Measurements from ENCODE around the gene DBN1.

DBN1 gene

DNA sequence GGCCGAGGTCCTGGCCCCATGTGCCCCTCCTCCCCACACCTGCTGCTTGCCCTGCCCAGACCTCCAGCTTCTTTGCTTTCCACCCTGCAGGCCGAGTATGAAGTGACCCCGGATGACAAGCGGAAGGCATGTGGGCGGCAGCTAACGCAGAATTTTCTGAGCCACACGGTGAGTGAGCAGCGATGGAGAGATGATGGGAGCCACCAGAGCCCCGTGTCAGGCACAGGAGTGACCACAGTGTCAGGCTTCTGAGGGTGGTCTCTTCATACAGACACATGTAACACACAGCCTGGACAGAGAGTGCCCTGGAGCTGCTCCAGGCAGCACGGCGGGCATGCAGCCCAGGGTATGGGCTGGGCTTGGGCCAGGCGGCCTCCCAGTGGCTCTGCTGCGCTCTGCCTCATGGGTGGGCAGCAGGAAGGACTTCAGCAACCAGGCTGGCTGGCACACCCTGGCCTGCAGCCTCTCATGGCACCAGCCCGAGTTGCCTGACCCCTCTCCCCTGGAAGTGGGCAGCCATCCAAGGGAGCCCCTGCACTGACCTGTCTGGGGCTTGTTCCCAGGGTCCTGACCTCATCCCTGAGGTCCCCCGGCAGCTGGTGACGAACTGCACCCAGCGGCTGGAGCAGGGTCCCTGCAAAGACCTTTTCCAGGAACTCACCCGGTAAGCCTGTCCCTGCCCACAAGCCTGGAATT is 41.1 kb downstream of the DBN1 start:
- DNase-seq (peak; percentile 71), ATAC-seq (peak; percentile 3)
- Mint-ChIP-seq H3K4me3 (peak overlapping the region; percentile 91), H3K9me3 (no peaks in the 10 kb centered on the region), H3K36me3 (ENCODE audit: low read depth) (peaks cover 51% of the 10 kb centered on the region), H3K27me3 (no peaks in the 10 kb centered on the region), H3K27ac (peak overlapping the region; percentile 87), H3K4me1 (peaks cover 88% of the 10 kb centered on the region)

DNA sequence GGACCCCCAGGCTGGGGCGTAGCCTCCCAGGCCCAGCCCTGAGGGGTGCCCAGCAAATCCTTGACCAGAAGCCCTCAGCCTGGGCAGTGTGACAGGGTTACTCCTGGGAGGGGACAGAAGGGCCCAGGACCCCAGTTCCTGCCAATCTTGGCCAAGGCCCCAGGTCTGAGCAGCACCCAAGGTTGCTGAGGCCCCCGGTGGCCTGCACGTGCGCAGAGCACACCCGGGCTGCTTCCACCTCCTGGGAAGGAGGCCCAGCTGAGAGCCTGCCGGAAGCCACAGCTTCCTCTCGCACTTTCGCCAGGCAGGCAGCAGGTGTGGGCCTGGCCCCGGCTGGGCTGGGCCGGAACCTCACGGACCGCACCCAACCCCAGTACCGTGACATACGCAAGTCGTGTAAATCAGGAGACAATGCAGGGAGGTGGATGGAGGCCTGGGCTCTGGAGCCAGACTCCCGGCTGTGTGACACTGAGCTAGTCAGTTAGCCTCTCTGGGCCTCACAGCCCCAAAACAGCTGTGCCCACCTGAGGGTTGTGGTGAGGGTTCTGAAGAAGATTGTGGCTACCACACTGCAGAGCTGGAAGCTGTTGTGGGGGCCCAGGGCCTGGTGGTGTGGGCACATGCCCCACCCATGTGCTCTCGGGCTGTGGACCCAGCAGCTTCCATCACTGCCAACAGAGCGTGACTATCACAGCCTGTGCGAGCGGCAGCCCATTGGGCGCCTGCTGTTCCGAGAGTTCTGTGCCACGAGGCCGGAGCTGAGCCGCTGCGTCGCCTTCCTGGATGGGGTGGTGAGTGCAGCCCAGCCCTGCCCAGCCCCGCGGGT is 41.9 kb downstream of the DBN1 start:
- peaks cover 83% of the 10 kb centered on the region for H3K4me1 Mint-ChIP-seq
- H3K27me3 Mint-ChIP-seq, result no peaks in the 10 kb centered on the region
- ATAC-seq (peak; percentile 56), DNase-seq (peak; percentile 80)
- peak overlapping the region; percentile 87 for H3K27ac Mint-ChIP-seq
- H3K36me3 Mint-ChIP-seq (ENCODE audit: low read depth), result peaks cover 47% of the 10 kb centered on the region
- H3K9me3 Mint-ChIP-seq, result no peaks in the 10 kb centered on the region
- peak overlapping the region; percentile 91 for H3K4me3 Mint-ChIP-seq

GRCh38 chr5:177430972-177431316 is 42.5 kb downstream of the DBN1 start:
- Mint-ChIP-seq H3K4me3 (peak overlapping the region; percentile 91), H3K36me3 (ENCODE audit: low read depth) (peaks cover 46% of the 10 kb centered on the region), H3K27ac (peak overlapping the region; percentile 87), H3K27me3 (peaks cover 3% of the 10 kb centered on the region), H3K9me3 (no peaks in the 10 kb centered on the region), H3K4me1 (peaks cover 85% of the 10 kb centered on the region)
- DNase-seq (no peak), ATAC-seq (no peak)

- peaks cover 3% of the 10 kb centered on the region for H3K27me3 Mint-ChIP-seq
- peak overlapping the region; percentile 91 for H3K4me3 Mint-ChIP-seq
- no peaks in the 10 kb centered on the region for H3K9me3 Mint-ChIP-seq
- H3K4me1 Mint-ChIP-seq, result peaks cover 84% of the 10 kb centered on the region
- no peak for DNase-seq
- ATAC-seq, result no peak
- peak overlapping the region; percentile 87 for H3K27ac Mint-ChIP-seq
- peaks cover 42% of the 10 kb centered on the region for H3K36me3 Mint-ChIP-seq (ENCODE audit: low read depth)
Measured at GRCh38 chr5:177430140-177430951, 43.1 kb downstream of the DBN1 start.

DNA sequence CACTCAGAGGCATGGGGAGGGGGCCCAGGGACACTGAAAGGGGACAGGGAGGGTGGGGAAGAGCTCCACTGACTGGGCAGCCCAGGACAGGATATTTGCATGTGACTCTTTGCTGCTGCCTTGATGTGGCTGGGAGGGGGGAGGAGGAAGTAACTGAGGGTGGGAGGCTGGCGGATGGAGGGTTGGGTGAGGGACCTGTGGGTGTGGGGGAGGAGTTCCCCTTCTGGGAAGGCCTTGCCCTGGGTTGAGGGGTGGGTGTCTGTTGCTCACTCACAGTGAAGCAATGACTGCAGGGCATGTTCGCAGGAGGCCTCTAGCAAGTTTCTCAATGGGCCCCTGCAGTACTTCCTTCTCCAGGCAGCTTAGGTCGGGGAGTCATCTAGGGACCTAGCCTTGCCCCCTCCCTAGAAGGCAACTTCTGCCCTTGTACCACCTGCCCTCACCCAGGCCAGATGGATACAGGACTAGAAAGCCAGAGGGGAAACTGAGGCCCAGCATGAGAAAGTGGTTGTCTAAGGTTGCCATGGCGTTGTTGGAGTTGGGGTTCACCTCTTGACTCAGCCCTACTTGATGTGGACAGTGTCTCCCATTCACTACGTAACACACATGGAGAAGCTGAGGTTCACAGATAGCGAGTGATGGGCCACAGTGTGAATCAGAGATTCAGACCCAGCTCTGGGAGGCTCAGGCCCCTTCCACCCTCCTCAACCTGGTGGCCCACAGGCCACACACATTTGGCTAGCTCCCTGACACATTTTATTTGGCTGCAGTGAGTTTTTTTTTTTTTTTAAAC is 44.0 kb downstream of the DBN1 start:
- peak overlapping the region; percentile 91 for H3K4me3 Mint-ChIP-seq
- peak; percentile 33 for ATAC-seq

GRCh38 chr5:177428574-177429217 is 44.7 kb downstream of the DBN1 start:
- Mint-ChIP-seq H3K36me3 (ENCODE audit: low read depth) (peaks cover 35% of the 10 kb centered on the region), H3K4me3 (peak overlapping the region; percentile 91), H3K4me1 (peaks cover 74% of the 10 kb centered on the region), H3K27me3 (peaks cover 3% of the 10 kb centered on the region), H3K27ac (peak overlapping the region; percentile 87), H3K9me3 (no peaks in the 10 kb centered on the region)
- ATAC-seq (no peak), DNase-seq (no peak)

More for the DNA sequence above, 44.0 kb downstream of the DBN1 start:
- H3K36me3 Mint-ChIP-seq (ENCODE audit: low read depth), result peaks cover 40% of the 10 kb centered on the region
- H3K4me1 Mint-ChIP-seq, result peaks cover 82% of the 10 kb centered on the region
- no peaks in the 10 kb centered on the region for H3K9me3 Mint-ChIP-seq
- peak overlapping the region; percentile 87 for H3K27ac Mint-ChIP-seq
- H3K27me3 Mint-ChIP-seq, result peaks cover 3% of the 10 kb centered on the region
- DNase-seq, result peak; percentile 89

DNA sequence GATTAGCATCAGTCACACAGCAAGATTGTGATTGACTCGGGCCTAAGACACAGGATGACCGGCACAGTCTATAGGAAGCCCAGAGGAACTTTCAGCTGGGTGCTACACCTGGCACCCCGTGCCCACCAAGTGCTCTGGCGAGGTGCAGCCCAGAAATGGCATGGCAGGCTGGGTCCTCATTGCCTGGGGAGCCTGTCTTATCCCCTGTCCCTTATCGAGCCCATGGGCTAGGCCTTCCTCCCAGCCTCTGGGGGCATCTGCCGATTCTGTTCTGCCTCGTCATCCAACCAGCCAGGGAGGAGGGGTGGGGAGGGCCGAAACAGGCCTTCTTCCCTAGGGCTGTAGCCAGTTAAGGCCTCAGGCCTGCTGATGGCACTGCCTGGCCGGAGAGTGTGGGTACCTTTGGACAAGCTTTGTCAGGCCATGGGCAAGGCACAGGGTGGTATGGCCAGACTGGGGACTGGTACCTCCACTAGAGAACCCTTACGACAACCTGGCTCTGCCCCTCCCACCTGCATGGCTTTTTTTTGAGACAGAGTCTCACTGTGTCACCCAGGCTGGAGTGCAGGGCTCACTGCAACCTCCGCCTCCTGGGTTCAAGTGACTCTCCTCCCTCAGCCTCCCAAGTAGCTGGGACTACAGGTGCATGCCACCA is 45.4 kb downstream of the DBN1 start:
- H3K36me3 Mint-ChIP-seq (ENCODE audit: low read depth), result peaks cover 32% of the 10 kb centered on the region
- H3K4me3 Mint-ChIP-seq, result peak overlapping the region; percentile 91
- no peaks in the 10 kb centered on the region for H3K9me3 Mint-ChIP-seq
- ATAC-seq (no peak), DNase-seq (peak; percentile 54)
- H3K27ac Mint-ChIP-seq, result peak overlapping the region; percentile 87
- H3K4me1 Mint-ChIP-seq, result peaks cover 69% of the 10 kb centered on the region
- H3K27me3 Mint-ChIP-seq, result peaks cover 3% of the 10 kb centered on the region

GRCh38 chr5:177427211-177427822 is 46.1 kb downstream of the DBN1 start:
- H3K4me1 Mint-ChIP-seq, result peaks cover 63% of the 10 kb centered on the region
- DNase-seq (no peak), ATAC-seq (no peak)

GRCh38 chr5:177426566-177427210 is 46.7 kb downstream of the DBN1 start, which contains the start of gene GRK6:
TSS of gene GRK6 (plus strand) at chr5:177426676. CDS start at chr5:177426846, 170 bp downstream.
- Mint-ChIP-seq H3K9me3 (no peaks in the 10 kb centered on the region), H3K27me3 (peaks cover 3% of the 10 kb centered on the region), H3K4me3 (peak within 1 kb of the TSS; percentile 91), H3K36me3 (ENCODE audit: low read depth) (peaks cover 27% of the 10 kb centered on the region), H3K4me1 (peaks cover 57% of the 10 kb centered on the region), H3K27ac (peak within 1 kb of the TSS; percentile 97)
- ATAC-seq (peak; percentile 54), DNase-seq (peak; percentile 71)

More at GRCh38 chr5:177427211-177427822, 46.1 kb downstream of the DBN1 start:
- H3K4me3 Mint-ChIP-seq, result peak overlapping the region; percentile 91
- peak overlapping the region; percentile 87 for H3K27ac Mint-ChIP-seq
- peaks cover 32% of the 10 kb centered on the region for H3K36me3 Mint-ChIP-seq (ENCODE audit: low read depth)
- no peaks in the 10 kb centered on the region for H3K9me3 Mint-ChIP-seq
- peaks cover 3% of the 10 kb centered on the region for H3K27me3 Mint-ChIP-seq

GRCh38 chr5:177425801-177426565 is 47.5 kb downstream of the DBN1 start:
- Mint-ChIP-seq H3K36me3 (ENCODE audit: low read depth) (peaks cover 23% of the 10 kb centered on the region), H3K4me1 (peaks cover 50% of the 10 kb centered on the region), H3K27ac (peak overlapping the region; percentile 97), H3K9me3 (no peaks in the 10 kb centered on the region), H3K27me3 (peaks cover 3% of the 10 kb centered on the region), H3K4me3 (peak overlapping the region; percentile 86)
- DNase-seq (peak; percentile 99), ATAC-seq (peak; percentile 79)

DNA sequence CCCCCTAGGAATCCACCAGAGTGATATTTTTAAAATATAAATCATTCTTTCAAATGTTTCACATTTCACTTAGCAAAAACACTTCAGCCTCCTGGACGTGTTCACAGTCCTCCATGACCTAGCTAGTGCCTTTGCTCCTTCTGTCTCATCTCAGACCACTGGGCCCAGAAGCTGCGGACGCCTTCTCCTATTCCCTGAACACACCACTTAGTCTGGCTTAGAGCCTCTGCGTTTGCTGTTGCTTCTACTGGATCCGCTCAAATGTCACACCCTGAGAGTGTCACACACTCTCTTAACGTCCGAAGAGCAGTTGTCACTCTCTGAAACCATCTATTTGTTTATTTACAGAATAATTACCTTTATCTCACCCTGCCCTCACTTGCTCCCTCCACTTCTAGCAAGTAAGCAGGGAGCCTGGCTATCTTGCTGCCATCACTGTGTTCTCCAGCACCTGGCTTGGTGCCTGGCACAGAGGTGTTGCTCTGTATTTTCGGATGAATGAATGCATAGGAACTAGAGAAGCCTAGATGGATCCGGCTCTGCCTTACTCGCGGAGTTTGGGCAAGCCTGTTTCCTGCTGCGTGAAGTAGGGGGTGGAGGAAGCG is 48.1 kb downstream of the DBN1 start:
- peaks cover 3% of the 10 kb centered on the region for H3K27me3 Mint-ChIP-seq
- H3K9me3 Mint-ChIP-seq, result no peaks in the 10 kb centered on the region
- peak overlapping the region; percentile 97 for H3K27ac Mint-ChIP-seq
- H3K4me3 Mint-ChIP-seq, result peak overlapping the region; percentile 86
- peaks cover 43% of the 10 kb centered on the region for H3K4me1 Mint-ChIP-seq
- DNase-seq, result no peak
- H3K36me3 Mint-ChIP-seq (ENCODE audit: low read depth), result peaks cover 17% of the 10 kb centered on the region
- ATAC-seq, result no peak
